DOHH2 (cell line): ENCODE measurements around the gene CTCF.
"Not testable (repeated sequence)": the region's sequence is repeated elsewhere in the genome, so short reads cannot be mapped to it uniquely, and the experiment has no call there.

ENCODE experiments used
- H3F3A ChIP-seq: fragments of 200-600 bp; sonication (generic), shearing (Covaris generic); 2 replicates; pipeline ENCODE4 v1.6.0; 2016; ENCODE audit warnings: antibody characterized with exemption, mild to moderate bottlenecking; ENCODE audit not compliant: control insufficient read depth, insufficient read depth
- H3K27ac ChIP-seq: fragments of 200-600 bp; sonication (generic); 2 replicates; pipeline ENCODE4 v1.5.1; 2014; ENCODE audit warnings: low read depth, mild to moderate bottlenecking, low read length, moderate library complexity
- H3K27me3 ChIP-seq: fragments of 200-600 bp; sonication (generic); 2 replicates; pipeline ENCODE4 v1.6.1; 2014; ENCODE audit warnings: mild to moderate bottlenecking, low read length, mixed read lengths; ENCODE audit not compliant: control insufficient read depth
- H3K36me3 ChIP-seq: fragments of 200-600 bp; sonication (generic); 2 replicates; pipeline ENCODE4 v1.6.1; 2014; ENCODE audit warnings: mild to moderate bottlenecking, low read length, moderate library complexity, mixed read lengths; ENCODE audit not compliant: control insufficient read depth
- H3K4me1 ChIP-seq: fragments of 200-600 bp; sonication (generic); 2 replicates; pipeline ENCODE4 v1.6.1; 2014; ENCODE audit warnings: mild to moderate bottlenecking, low read length, mixed read lengths; ENCODE audit not compliant: control insufficient read depth
- H3K4me2 ChIP-seq: fragments of 200-600 bp; sonication (generic); 2 replicates; pipeline ENCODE4 v1.6.0; 2014; ENCODE audit warnings: mild to moderate bottlenecking, low read length, moderate library complexity
- H3K4me3 ChIP-seq: fragments of 200-600 bp; sonication (generic); 2 replicates; pipeline ENCODE4 v1.5.1; 2014; ENCODE audit warnings: mild to moderate bottlenecking, low read length, mixed read lengths
- H3K79me2 ChIP-seq: fragments of 200-600 bp; sonication (generic); 2 replicates; pipeline ENCODE4 v1.6.1; 2014; ENCODE audit warnings: mild to moderate bottlenecking, low read length, mixed read lengths; ENCODE audit not compliant: control insufficient read depth
- H3K9me2 ChIP-seq: fragments of 200-600 bp; sonication (generic); replicated peaks from 2 replicates; pipeline ENCODE4 v1.6.1; 2014; ENCODE audit warnings: mild to moderate bottlenecking, low read length, mixed read lengths; ENCODE audit not compliant: control insufficient read depth
- H3K9me3 ChIP-seq: fragments of 200-600 bp; sonication (generic); 2 replicates; pipeline ENCODE4 v1.6.1; 2014; ENCODE audit warnings: antibody characterized with exemption, low read length, mixed read lengths; ENCODE audit not compliant: control insufficient read depth, insufficient read depth
- H4K20me1 ChIP-seq: fragments of 200-600 bp; sonication (generic); 2 replicates; pipeline ENCODE4 v1.6.0; 2014; ENCODE audit warnings: low read depth, mild to moderate bottlenecking, antibody characterized with exemption, low read length, moderate library complexity; ENCODE audit not compliant: control insufficient read depth, insufficient read depth
- EZH2phosphoT487 ChIP-seq: fragments of 200-600 bp; sonication (generic); IDR thresholded peaks from 2 replicates; pipeline ENCODE4 v1.6.1; 2017; ENCODE audit warnings: borderline replicate concordance, mild to moderate bottlenecking, antibody characterized with exemption, low read length, moderate library complexity, mixed read lengths
- TF ChIP-seq, protein P1 (sequence below): fragments of 200-600 bp; sonication (generic); IDR thresholded peaks from one replicate; pipeline ENCODE4 v1.5.1; 2014; ENCODE audit warnings: antibody characterized with exemption, mild to moderate bottlenecking, low read depth, low read length; ENCODE audit not compliant: poor library complexity, severe bottlenecking

The CTCF gene

DNA sequence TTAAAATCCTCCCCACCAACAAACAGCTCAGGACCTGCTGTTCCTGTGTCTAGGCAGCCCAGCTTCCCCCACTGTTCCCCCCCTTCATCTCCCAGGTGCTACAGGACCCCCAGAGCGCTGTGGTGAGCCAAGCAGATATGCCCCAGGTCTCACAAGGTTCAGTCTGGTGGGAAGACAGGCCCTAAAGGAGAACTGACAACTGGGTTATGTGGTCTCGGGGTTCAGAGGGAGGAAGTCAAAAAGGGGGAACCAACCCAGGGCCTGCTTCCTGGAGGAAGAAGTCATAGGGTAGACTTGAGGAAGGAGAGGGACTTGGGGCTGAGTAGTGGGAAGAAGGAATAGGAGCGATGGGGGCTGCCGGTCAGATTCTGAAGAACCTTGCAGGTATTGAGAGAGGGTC, 31.1 kb upstream of the CTCF start:
- Histone ChIP-seq H3K27me3 (peaks cover 9% of the 10 kb centered on the region), H3K4me2 (peak overlapping the region; percentile 98)
- TF ChIP-seq, protein P1, sequence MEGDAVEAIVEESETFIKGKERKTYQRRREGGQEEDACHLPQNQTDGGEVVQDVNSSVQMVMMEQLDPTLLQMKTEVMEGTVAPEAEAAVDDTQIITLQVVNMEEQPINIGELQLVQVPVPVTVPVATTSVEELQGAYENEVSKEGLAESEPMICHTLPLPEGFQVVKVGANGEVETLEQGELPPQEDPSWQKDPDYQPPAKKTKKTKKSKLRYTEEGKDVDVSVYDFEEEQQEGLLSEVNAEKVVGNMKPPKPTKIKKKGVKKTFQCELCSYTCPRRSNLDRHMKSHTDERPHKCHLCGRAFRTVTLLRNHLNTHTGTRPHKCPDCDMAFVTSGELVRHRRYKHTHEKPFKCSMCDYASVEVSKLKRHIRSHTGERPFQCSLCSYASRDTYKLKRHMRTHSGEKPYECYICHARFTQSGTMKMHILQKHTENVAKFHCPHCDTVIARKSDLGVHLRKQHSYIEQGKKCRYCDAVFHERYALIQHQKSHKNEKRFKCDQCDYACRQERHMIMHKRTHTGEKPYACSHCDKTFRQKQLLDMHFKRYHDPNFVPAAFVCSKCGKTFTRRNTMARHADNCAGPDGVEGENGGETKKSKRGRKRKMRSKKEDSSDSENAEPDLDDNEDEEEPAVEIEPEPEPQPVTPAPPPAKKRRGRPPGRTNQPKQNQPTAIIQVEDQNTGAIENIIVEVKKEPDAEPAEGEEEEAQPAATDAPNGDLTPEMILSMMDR: no peak
- TF ChIP-seq EZH2phosphoT487: no peak

DNA sequence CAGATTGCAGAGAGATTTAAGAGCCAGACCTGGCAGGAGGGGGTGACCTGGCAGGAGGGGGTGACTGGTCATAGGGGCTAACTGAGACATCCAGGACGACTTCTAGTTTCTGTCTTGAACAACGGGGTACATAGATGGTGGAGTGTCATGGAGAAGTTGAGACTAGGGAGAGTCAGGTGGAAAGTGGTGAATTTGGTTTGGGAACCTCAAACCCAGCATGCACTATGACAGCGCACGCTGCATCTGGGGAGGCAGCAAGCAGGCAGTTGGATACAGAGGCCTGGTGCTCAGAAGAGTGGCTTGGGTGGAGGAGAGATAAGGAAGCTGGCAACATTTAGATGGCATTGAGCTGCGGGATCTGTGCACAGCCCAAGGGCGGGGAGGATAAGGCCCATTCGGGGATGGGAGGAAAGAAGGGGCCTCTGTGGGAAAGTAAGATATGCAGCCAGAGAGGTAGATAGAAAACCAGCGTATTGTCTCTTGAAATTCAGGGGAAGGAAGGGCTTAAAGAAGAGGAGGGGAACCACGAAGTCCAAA, 29.2 kb upstream of the CTCF start:
- peaks cover 77% of the 10 kb centered on the region for H3K4me1 ChIP-seq
- H3K36me3 ChIP-seq: no peaks in the 10 kb centered on the region
- no peaks in the 10 kb centered on the region for H3K9me3 ChIP-seq
- TF ChIP-seq, protein P1: no peak
- TF ChIP-seq EZH2phosphoT487: no peak
- no peak overlapping the region for H3K27ac ChIP-seq
- H4K20me1 ChIP-seq: peaks cover 4% of the 10 kb centered on the region; the same call in 1 of the 2 replicates
- H3F3A ChIP-seq: peaks cover 17% of the 10 kb centered on the region
- no peak overlapping the region for H3K4me3 ChIP-seq
- peak overlapping the region; percentile 98; the same call in 1 of the 2 replicates for H3K4me2 ChIP-seq
- H3K9me2 ChIP-seq: no peaks in the 10 kb centered on the region
- H3K79me2 ChIP-seq: peaks cover 8% of the 10 kb centered on the region
- H3K27me3 ChIP-seq: peaks cover 26% of the 10 kb centered on the region

More for the DNA sequence above, 31.1 kb upstream of the CTCF start:
- Histone ChIP-seq H3K36me3 (no peaks in the 10 kb centered on the region), H3K9me3 (no peaks in the 10 kb centered on the region), H3F3A (peaks cover 17% of the 10 kb centered on the region), H3K9me2 (no peaks in the 10 kb centered on the region), H3K4me1 (peaks cover 59% of the 10 kb centered on the region), H4K20me1 (0 out of 2 replicates have a peak, but pooled peaks cover 4% of the 10 kb centered on the region), H3K79me2 (peaks cover 8% of the 10 kb centered on the region), H3K27ac (peak overlapping the region; percentile 89), H3K4me3 (peak overlapping the region; percentile 85)

DNA sequence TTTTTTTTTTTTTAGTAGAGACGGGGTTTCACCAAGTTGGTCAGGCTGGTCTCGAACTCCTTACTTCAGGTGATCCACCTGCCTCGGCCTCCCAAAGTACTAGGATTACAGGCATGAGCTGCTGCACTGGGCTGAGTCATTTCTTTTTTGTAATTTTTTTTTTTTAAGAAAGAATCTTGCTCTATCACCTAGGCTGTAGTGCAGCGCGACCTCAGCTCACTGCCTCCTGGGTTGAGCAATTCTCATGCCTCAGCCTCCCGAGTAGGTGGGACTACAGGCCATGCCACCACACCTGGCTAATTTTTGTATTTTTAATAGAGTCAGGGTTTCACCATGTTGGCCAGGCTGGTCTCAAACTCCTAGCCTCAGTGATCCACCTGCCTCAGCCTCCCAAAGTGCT, 28.3 kb upstream of the CTCF start:
- H3K79me2 ChIP-seq, H3K4me3 ChIP-seq, H3K27ac ChIP-seq, H3K9me3 ChIP-seq, H4K20me1 ChIP-seq, H3K4me2 ChIP-seq, H3K36me3 ChIP-seq, H3K9me2 ChIP-seq: not testable (repeated sequence)
- H3K27me3 ChIP-seq: peaks cover 34% of the 10 kb centered on the region
- H3K4me1 ChIP-seq: peaks cover 79% of the 10 kb centered on the region
- H3F3A ChIP-seq: peaks cover 22% of the 10 kb centered on the region

DNA sequence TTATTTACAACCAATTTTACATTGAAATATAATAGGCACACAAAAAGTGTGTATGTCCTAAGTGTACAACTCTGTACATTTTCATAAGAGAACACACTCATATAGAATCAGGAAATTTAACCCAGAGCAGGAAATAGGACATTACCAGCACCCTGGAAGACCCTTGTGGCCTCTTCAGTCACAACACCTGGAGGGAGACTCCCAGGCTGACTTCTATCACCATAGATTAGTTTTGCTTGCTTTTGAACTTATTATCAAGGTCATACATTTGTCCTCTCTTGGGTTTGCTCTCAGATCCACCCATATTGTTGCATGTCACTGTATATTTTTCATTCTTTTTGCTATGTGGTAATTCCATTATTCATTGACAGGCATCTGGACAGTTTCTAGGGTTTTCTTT, 27.9 kb upstream of the CTCF start:
- Histone ChIP-seq H3K4me2 (no peak overlapping the region), H3K4me1 (peaks cover 77% of the 10 kb centered on the region), H3K27ac (no peak overlapping the region), H3K27me3 (peaks cover 31% of the 10 kb centered on the region), H3K79me2 (peaks cover 8% of the 10 kb centered on the region), H3K9me3 (no peaks in the 10 kb centered on the region), H3F3A (peaks cover 26% of the 10 kb centered on the region), H3K9me2 (no peaks in the 10 kb centered on the region), H3K4me3 (no peak overlapping the region), H3K36me3 (no peaks in the 10 kb centered on the region), H4K20me1 (peaks cover 4% of the 10 kb centered on the region; the same call in 1 of the 2 replicates)
- TF ChIP-seq, protein P1: no peak
- TF ChIP-seq EZH2phosphoT487: no peak
